Spinal cord (tissue), 10 donors: Measurements from ENCODE around the gene GRM8. TPM values are rescaled to one million over a fixed set of nuclear protein-coding genes. Genes with fewer than 3 reads are reported as not detected.

Source experiments
- DNase-seq, 6 donors: peaks; one replicate each; pipeline versions ENCODE4 v3.0.0 to v3.0.0-alpha.2; 2013 to 2015; ENCODE audit warnings: low spot score in 6 of 6, low read depth in 4 of 6
- H3K27ac ChIP-seq: one replicate; pipeline ENCODE4 v1.5.1; 2013; ENCODE audit warnings: low read depth, low read length, control low read depth
- H3K27me3 ChIP-seq: one replicate; pipeline ENCODE4 v1.6.1; 2013; ENCODE audit warnings: low read length; ENCODE audit not compliant: control insufficient read depth, insufficient read depth
- H3K36me3 ChIP-seq: one replicate; pipeline ENCODE4 v1.6.1; 2013; ENCODE audit warnings: low read length; ENCODE audit not compliant: control insufficient read depth, insufficient read depth
- H3K4me1 ChIP-seq: one replicate; pipeline ENCODE4 v1.6.1; 2013; ENCODE audit warnings: low read length; ENCODE audit not compliant: control insufficient read depth, insufficient read depth
- H3K4me3 ChIP-seq: one replicate; pipeline ENCODE4 v1.5.1; 2013; ENCODE audit warnings: low read depth, low read length, control low read depth
- H3K9me3 ChIP-seq: one replicate; pipeline ENCODE4 v1.6.1; 2013; ENCODE audit warnings: low read length; ENCODE audit not compliant: control insufficient read depth, insufficient read depth
- WGBS: methylation state at CpG from one replicate; pipeline ENCODE4 v1.1.5; 2013; ENCODE audit warnings: missing lambda C conversion rate; ENCODE audit not compliant: insufficient coverage; 5-methylcytosine and 5-hydroxymethylcytosine counted together
- polyA plus RNA-seq, 2 donors: library from polyadenylated mRNA; unstranded; fragments of 120-200 nt; gene quantifications; one replicate each; pipeline ENCODE4 v1.2.1, GENCODE V29; 2013; ENCODE audit not compliant: insufficient read length in 2 of 2
- total RNA-seq, 2 donors: library from RNA; depleted of rRNA in 1 of 2; stranded (reverse); fragments of 120-200 nt in 1 of 2; fragments of >200 nt in 1 of 2; gene quantifications; one replicate each; pipeline versions ENCODE4 v1.2.3 to v1.2.4, GENCODE V29; 2013 to 2014
- donor health status: healthy.

The GRM8 gene
- total and polyA plus RNA-seq, 4 donors: 15.6 to 26.1 (median 20.7) TPM

DNA sequence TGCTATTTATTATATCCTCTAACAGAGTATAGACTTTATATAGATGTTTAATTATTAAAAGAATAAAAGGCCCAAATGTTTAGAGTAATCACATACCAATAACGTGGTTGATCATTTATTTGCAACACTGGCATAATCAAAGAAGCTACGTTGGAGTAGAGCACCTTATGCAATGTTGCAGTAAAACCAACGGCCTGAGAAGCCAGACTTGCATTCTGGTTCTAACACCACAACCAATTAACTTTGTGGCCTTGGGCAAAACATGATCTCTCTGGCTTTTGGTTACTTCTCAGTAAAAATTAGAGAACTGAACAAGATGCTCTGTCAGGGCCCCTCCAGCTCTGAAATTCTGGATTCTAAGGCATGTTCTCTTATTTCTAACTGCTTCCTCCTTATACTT lies 476.2 kb downstream of the GRM8 start:
- Histone ChIP-seq H3K4me3 (no peak overlapping the region), H3K4me1 (no peaks in the 10 kb centered on the region), H3K9me3 (no peaks in the 10 kb centered on the region), H3K27me3 (no peaks in the 10 kb centered on the region), H3K36me3 (no peaks in the 10 kb centered on the region), H3K27ac (no peak overlapping the region)
- 71% methylated on average over 2 of the region's 3 CpGs for WGBS
- DNase-seq: no peak

DNA sequence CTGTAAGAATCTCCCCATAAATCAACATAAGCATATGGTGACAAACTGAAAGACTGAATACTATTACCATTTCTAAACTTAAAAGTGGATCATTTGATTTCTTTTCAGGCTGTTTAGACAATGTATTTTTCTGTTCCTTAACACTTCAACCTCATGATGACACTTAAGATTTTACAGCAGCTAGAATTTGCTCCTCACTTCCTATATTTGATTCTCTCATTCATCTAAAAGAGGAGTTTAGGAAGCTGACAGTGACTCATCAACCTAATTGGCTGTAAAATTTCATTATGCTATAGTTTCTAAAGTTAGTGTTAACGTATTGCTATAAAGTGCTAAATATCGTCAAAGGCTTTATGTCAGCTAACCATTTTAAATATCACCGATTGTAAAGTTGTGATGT lies 478.7 kb downstream of the GRM8 start:
- Histone ChIP-seq H3K27me3 (no peaks in the 10 kb centered on the region), H3K36me3 (no peaks in the 10 kb centered on the region), H3K27ac (no peak overlapping the region), H3K4me3 (no peak overlapping the region), H3K9me3 (no peaks in the 10 kb centered on the region), H3K4me1 (no peaks in the 10 kb centered on the region)
- no CpG with 5 or more reads among the region's 3 CpGs for WGBS
- no peak for DNase-seq

DNA sequence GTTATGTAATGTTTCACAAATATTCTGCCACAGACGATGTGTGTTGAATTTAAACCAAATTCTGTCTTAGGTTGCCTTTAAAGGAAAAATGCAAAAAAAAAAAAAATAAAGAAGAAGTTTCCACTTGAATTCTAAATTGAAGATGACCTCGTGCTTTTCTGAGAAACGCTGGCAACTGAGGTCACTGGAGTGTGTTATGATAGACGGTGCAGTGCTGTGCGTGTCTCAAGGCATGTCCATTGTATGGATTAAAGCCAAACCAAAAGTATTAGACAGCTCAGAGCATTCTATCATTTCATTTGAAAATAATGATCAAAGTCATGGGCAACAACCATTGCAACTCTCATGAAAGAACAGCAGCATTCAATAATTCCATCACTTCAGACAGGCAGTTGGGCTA lies 483.9 kb downstream of the GRM8 start:
- no peak overlapping the region for H3K27ac ChIP-seq
- WGBS: 92% methylated on average over 4 of the region's 5 CpGs
- no peak overlapping the region for H3K4me3 ChIP-seq
- H3K27me3 ChIP-seq: no peaks in the 10 kb centered on the region
- DNase-seq: no peak
- no peaks in the 10 kb centered on the region for H3K4me1 ChIP-seq
- H3K9me3 ChIP-seq: no peaks in the 10 kb centered on the region
- no peaks in the 10 kb centered on the region for H3K36me3 ChIP-seq

DNA sequence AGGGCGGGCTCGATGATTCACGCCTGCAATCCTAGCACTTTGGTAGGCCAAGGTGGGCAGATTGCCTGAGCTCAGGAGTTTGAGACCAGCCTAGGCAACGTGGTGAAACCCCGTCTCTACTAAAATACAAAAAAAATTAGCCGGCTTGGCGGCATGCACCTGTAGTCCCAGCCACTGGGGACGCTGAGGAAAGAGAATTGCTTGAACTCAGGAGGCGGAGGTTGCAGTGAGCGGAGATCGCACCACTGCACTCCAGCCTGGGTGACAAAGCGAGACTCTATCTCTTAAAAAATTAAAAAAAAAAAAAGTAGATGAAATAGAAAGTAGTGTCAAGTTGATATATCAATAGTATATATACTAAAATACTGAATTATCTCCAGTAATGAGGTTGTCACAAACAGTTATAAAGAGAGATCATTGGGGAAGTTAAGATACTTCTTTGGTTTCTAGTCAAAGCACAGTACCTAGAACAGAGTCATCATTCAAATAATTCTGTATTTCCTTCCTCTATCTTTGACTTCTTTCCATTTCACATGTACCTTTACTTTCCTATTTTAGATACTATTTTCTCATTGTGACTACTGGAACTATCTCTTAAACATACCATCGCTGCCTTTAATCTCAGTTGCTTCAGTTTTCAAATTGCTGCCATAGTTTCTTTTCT lies 491.7 kb downstream of the GRM8 start:
- H3K4me3 ChIP-seq: no peak overlapping the region
- whole genome bisulfite sequencing: 86% methylated on average over 5 of the region's 13 CpGs
- no peaks in the 10 kb centered on the region for H3K4me1 ChIP-seq
- H3K36me3 ChIP-seq: no peaks in the 10 kb centered on the region
- H3K9me3 ChIP-seq: no peaks in the 10 kb centered on the region
- no peak overlapping the region for H3K27ac ChIP-seq
- DNase-seq: no peak
- no peaks in the 10 kb centered on the region for H3K27me3 ChIP-seq

DNA sequence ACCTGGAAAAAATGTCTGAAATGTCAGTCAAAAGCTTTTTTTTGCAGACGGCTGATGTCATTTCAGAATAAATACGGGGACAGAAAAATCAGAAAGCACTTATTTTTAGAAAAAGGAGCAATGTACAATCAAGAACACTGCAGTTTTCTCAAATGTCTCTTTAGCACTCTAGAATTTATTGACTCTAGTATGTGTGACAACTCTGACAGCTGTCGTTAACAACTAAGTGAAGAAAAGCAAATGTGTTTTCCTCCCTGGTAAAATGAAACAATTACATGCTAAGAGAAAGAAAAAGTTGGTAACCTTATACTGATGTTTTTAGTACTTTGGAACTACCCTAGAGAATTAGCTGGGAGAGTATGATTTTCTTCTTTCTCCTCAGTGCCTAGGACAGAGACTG lies 497.4 kb downstream of the GRM8 start:
- WGBS: no CpG with 5 or more reads among the region's 3 CpGs
- H3K27me3 ChIP-seq: no peaks in the 10 kb centered on the region
- no peak for DNase-seq
- H3K4me3 ChIP-seq: no peak overlapping the region
- no peaks in the 10 kb centered on the region for H3K4me1 ChIP-seq
- H3K36me3 ChIP-seq: no peaks in the 10 kb centered on the region
- H3K27ac ChIP-seq: no peak overlapping the region
- no peaks in the 10 kb centered on the region for H3K9me3 ChIP-seq

DNA sequence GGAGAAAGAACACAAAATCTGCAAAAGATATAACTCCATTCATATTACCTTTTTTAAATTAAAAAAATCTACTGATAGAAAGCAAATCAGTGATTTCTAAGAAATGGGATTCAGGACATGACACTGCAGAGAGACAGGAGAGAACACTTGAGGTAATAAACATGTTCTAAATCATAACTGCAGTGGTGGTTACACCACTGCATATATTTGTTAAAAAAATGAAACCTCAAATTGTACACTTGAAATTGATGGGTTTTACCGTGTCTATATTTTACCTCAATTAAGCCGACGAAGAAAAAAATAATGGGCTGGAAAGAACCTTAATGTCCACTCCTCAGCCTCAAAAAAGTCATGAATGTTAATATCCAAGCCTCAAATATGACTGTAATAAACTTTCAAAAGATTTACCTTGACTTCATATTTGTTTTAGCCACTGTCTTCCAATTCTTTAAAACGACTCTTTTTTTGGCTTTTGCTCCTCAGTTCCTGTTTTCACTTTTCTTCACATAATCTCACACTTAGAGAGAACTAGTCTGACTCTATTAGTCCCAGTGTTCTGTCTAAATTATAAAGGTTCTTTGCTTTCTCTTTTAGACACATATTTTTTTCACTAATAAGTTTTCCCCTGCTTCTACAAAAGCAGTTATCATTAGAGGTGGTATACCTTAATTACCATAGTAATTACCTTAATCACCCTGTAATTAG lies 502.4 kb downstream of the GRM8 start:
- H3K27ac ChIP-seq: no peak overlapping the region
- no peak for DNase-seq
- H3K9me3 ChIP-seq: no peaks in the 10 kb centered on the region
- no peaks in the 10 kb centered on the region for H3K4me1 ChIP-seq
- no peaks in the 10 kb centered on the region for H3K27me3 ChIP-seq
- no peaks in the 10 kb centered on the region for H3K36me3 ChIP-seq
- H3K4me3 ChIP-seq: no peak overlapping the region
- 100% methylated on average over 3 of the region's 4 CpGs for WGBS

DNA sequence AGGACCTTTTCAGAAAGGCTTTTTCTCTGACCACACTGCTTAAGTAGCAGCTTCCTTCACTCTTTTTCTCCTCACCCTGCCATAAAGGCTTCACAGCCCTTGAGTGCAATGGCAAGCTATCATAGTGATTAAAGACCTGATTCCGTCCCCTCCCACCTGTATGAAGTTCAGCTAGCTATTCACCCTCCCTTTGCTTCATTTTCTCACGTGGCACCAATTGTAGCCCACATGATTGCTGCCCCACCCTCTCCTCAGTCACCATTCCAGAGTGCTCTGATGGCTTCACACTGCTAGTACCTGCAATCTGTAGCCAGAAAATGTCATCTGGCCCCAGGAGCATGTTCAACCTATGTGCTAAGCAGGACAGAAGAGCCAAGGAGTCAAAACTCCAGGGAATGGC lies 523.8 kb downstream of the GRM8 start:
- WGBS: 88% methylated on average over 1 of the region's 2 CpGs
- Histone ChIP-seq H3K36me3 (no peaks in the 10 kb centered on the region), H3K27ac (no peak overlapping the region), H3K4me1 (peaks cover 7% of the 10 kb centered on the region), H3K27me3 (no peaks in the 10 kb centered on the region), H3K9me3 (no peaks in the 10 kb centered on the region), H3K4me3 (no peak overlapping the region)
- DNase-seq: no peak

DNA sequence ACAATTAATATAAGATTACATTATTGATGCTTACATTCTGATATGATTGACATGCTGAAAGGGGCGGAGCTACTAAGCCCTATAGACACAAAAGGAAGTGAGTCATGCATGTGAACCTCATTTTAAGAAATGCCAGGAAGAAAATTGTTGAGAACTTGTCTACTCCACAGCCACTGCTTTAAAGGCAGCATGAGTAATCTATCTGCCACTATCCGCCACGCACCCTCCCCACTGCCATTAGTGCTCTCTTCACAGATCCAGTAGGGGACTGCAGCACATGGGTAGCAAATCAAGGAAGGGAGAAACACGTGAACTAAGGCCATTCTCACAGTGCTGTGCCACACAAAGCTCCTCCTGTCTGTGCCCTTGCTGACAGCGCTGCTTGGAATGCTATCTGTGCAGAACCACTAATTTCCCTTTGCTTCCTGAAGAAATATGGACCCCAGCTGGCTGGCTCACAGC lies 524.8 kb downstream of the GRM8 start:
- Histone ChIP-seq H3K27me3 (no peaks in the 10 kb centered on the region), H3K27ac (no peak overlapping the region), H3K9me3 (no peaks in the 10 kb centered on the region), H3K4me1 (peaks cover 7% of the 10 kb centered on the region), H3K4me3 (no peak overlapping the region), H3K36me3 (no peaks in the 10 kb centered on the region)
- 50% methylated on average over 4 of the region's 5 CpGs for WGBS
- DNase-seq: peak in 3 of 6 donors; percentile 12 to 55 (median 14)

DNA sequence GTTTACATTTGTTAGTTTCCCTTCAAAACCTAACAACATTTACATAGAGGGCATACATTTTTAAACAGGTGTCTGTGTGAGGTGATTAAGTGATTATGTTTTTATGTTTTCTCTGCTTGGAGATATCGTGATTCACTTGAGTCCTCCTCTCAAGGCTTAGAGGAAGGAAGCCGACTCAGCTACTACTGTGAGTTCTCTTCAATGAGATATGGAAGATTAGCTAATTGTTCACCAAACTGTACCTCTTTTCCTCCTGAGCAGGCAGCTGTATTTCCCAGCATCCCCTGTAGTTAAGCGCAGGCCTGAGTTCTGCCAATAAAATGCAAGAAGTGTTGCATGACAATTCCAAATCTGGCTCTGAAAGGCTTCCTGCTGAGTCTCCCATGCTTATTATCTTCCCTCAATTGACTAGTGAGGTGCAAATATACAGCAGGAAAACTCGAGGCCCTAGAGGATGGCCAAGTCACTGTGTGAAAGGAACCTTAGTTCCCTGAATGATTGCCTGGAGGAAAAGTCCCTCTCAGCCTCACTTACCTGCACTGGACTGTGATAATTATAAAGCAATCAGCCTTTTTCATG lies 528.7 kb downstream of the GRM8 start:
- Histone ChIP-seq H3K4me3 (no peak overlapping the region), H3K9me3 (no peaks in the 10 kb centered on the region), H3K4me1 (peaks cover 7% of the 10 kb centered on the region), H3K27ac (no peak overlapping the region), H3K36me3 (no peaks in the 10 kb centered on the region), H3K27me3 (no peaks in the 10 kb centered on the region)
- no peak for DNase-seq
- WGBS: 44% methylated on average over 1 of the region's 4 CpGs

DNA sequence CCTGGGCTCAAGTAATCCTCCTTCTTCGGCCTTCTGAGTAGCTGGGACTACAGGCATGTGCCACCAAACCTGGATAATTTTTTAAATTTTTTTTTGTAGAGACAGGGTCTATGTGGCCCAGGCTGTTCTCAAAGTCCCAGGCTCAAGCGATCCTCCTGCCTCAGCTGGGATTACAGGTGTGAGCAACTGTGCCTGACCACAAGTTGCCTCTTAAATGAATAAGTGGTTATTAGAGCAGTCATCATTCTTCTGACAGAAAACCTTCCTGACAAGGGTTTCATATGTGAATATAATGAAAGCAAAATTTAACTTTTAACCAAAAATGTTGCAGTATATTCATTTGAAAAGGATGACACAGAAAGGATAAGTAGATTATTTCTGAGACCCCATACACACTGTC lies 532.5 kb downstream of the GRM8 start:
- Histone ChIP-seq H3K4me3 (no peak overlapping the region), H3K9me3 (no peaks in the 10 kb centered on the region)
- DNase-seq: no peak

More for the DNA sequence above, 532.5 kb downstream of the GRM8 start:
- no peak overlapping the region for H3K27ac ChIP-seq
- H3K36me3 ChIP-seq: no peaks in the 10 kb centered on the region
- H3K27me3 ChIP-seq: no peaks in the 10 kb centered on the region
- 93% methylated on average over 2 of the region's 2 CpGs for WGBS
- no peaks in the 10 kb centered on the region for H3K4me1 ChIP-seq
